AG09309 (cell line): Measurements from ENCODE around the gene CMBL.

Source experiments
- DNase-seq: peaks from one replicate; pipeline ENCODE4 v3.0.0-alpha.2; 2010; ENCODE audit warnings: low read depth
- H3K4me3 ChIP-seq: 2 replicates; pipeline ENCODE4 v1.5.1; 2011; ENCODE audit warnings: mild to moderate bottlenecking, low read depth, low read length, moderate library complexity; ENCODE audit not compliant: control insufficient read depth
- CTCF ChIP-seq: IDR thresholded peaks from 2 replicates; pipeline ENCODE4 v1.5.1; 2011; ENCODE audit warnings: mild to moderate bottlenecking, low read depth, low read length, inconsistent platforms; ENCODE audit not compliant: insufficient read depth, control insufficient read depth; ENCODE audit errors: missing control alignments

The CMBL gene

GRCh38 chr5:10324518-10325370, 17.0 kb upstream of the CMBL start:
- no peak overlapping the region for H3K4me3 ChIP-seq
- no peak for TF ChIP-seq CTCF
- no peak for DNase-seq

GRCh38 chr5:10323588-10324488, 16.1 kb upstream of the CMBL start:
- H3K4me3 ChIP-seq = no peak overlapping the region
- DNase-seq = no peak
- no peak for TF ChIP-seq CTCF

GRCh38 chr5:10321882-10322281, 14.2 kb upstream of the CMBL start:
- no peak for DNase-seq
- TF ChIP-seq CTCF = no peak
- H3K4me3 ChIP-seq = no peak overlapping the region

GRCh38 chr5:10320793-10321192, 13.1 kb upstream of the CMBL start:
- TF ChIP-seq CTCF = no peak
- DNase-seq = no peak

GRCh38 chr5:10319202-10319851, 11.6 kb upstream of the CMBL start:
- DNase-seq = no peak
- TF ChIP-seq CTCF = no peak
- H3K4me3 ChIP-seq = no peak overlapping the region

More at GRCh38 chr5:10320793-10321192, 13.1 kb upstream of the CMBL start:
- H3K4me3 ChIP-seq = no peak overlapping the region
